T-helper 2 cell treated with Interferon-gamma antibody and Interleukin-4, amounts not matched to agents 100 ng/mL and 5 ng/mL, for 36 hours (primary cell): ENCODE results near the gene ZNF236. TPM values are rescaled to one million over a fixed set of nuclear protein-coding genes. Genes with fewer than 3 reads are reported as not detected.

ENCODE experiments used
- intact Hi-C: fragments of 100-400 bp; cut with micrococcal nuclease; formaldehyde crosslinking; loops from one replicate; pipeline ENCODE4 v1.15.1; 2023
- total RNA-seq: library from RNA; stranded (reverse); gene quantifications from 2 replicates; pipeline ENCODE4 v1.2.3, GENCODE V29; 2022

The ZNF236 gene
- total RNA-seq, 1 donor from 2014 or later: 23.2 TPM

- intact Hi-C loops: no loop called here
Measured at GRCh38 chr18:77019641-77020040, 197.3 kb downstream of the ZNF236 start.
